ENCODE results near the gene MAP4K3. TPM values are rescaled to one million over a fixed set of nuclear protein-coding genes. Genes with fewer than 3 reads are reported as not detected.

The MAP4K3 gene
- total and polyA plus RNA-seq, 10 of the 15 experiments (the other 5 are each of a cell fraction or from before 2014, with no cell fraction given) = 0.04 to 0.95 (median 0.21) TPM; not detected in 1

DNA sequence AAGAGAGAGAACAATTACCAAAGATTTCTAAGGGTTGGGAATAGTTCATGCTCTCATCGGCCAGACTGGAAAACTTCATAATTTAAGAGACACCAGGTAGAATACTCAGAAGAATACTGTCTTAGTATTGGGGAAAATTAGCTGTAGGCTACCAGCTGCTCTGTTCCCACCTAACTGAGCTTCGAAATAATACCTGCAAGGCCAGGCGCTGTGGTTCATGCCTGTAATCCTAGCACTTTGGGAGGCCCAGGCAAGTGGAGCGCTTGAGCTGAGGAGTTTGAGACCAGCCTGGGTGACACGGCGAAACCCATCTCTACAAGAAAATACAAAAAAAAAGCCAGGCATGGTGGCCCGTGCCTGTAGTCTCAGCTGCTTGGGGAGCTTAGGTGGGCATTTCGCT, 35.8 kb downstream of the MAP4K3 start:
- no peaks in the 10 kb centered on the region for H4K20me1 ChIP-seq (ENCODE audit: control insufficient read depth, insufficient read depth)
- in situ Hi-C loops (cut with MboI) = no loop called here
- TF ChIP-seq CEBPZ (IDR thresholded peaks at IDR 0.05; ENCODE audit: low read depth, low read length) (no peak), ZNF622 (IDR thresholded peaks at IDR 0.05) (no peak), NKRF (conservative IDR thresholded peaks at IDR 0.05) (no peak), BACH1 (IDR thresholded peaks at IDR 0.05; ENCODE audit: borderline replicate concordance) (no peak), GATAD2B (conservative IDR thresholded peaks at IDR 0.05; ENCODE audit: low read depth) (no peak), SPI1 (IDR thresholded peaks at IDR 0.05; ENCODE audit: borderline replicate concordance, insufficient read depth, low read depth, low read length) (no peak), SRF (IDR thresholded peaks at IDR 0.05; ENCODE audit: low read depth in 2 of 2, low read length in 2 of 2) (no peak), POLR2A (IDR thresholded peaks at IDR 0.05; ENCODE audit: low read depth, low read length) (no peak), MEF2B (IDR thresholded peaks at IDR 0.05; ENCODE audit: partially characterized antibody, poor library complexity, severe bottlenecking) (no peak), POLR2AphosphoS5 (IDR thresholded peaks at IDR 0.05; ENCODE audit: low read length) (no peak), ZNF384 (IDR thresholded peaks at IDR 0.05; ENCODE audit: borderline replicate concordance, low read depth, low read length) (no peak), JUND (IDR thresholded peaks at IDR 0.05; ENCODE audit: low read depth, low read length) (no peak)
- TF ChIP-seq, protein P1, sequence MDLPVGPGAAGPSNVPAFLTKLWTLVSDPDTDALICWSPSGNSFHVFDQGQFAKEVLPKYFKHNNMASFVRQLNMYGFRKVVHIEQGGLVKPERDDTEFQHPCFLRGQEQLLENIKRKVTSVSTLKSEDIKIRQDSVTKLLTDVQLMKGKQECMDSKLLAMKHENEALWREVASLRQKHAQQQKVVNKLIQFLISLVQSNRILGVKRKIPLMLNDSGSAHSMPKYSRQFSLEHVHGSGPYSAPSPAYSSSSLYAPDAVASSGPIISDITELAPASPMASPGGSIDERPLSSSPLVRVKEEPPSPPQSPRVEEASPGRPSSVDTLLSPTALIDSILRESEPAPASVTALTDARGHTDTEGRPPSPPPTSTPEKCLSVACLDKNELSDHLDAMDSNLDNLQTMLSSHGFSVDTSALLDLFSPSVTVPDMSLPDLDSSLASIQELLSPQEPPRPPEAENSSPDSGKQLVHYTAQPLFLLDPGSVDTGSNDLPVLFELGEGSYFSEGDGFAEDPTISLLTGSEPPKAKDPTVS (IDR thresholded peaks at IDR 0.05; ENCODE audit: low read depth, low read length) = no peak
- TF ChIP-seq, protein P2, sequence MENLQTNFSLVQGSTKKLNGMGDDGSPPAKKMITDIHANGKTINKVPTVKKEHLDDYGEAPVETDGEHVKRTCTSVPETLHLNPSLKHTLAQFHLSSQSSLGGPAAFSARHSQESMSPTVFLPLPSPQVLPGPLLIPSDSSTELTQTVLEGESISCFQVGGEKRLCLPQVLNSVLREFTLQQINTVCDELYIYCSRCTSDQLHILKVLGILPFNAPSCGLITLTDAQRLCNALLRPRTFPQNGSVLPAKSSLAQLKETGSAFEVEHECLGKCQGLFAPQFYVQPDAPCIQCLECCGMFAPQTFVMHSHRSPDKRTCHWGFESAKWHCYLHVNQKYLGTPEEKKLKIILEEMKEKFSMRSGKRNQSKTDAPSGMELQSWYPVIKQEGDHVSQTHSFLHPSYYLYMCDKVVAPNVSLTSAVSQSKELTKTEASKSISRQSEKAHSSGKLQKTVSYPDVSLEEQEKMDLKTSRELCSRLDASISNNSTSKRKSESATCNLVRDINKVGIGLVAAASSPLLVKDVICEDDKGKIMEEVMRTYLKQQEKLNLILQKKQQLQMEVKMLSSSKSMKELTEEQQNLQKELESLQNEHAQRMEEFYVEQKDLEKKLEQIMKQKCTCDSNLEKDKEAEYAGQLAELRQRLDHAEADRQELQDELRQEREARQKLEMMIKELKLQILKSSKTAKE (IDR thresholded peaks at IDR 0.05; ENCODE audit: low read depth, poor library complexity, severe bottlenecking) = no peak

More for the DNA sequence above, 35.8 kb downstream of the MAP4K3 start:
- Histone ChIP-seq H3K9ac (ENCODE audit: control insufficient read depth, insufficient read depth, low read length) (no peak overlapping the region), H3K27ac (ENCODE audit: control insufficient read depth, insufficient read depth) (no peak overlapping the region), H3K4me1 (ENCODE audit: control insufficient read depth, insufficient read depth, low read length) (peaks cover 4% of the 10 kb centered on the region; the same call in 1 of the 2 replicates), H3K4me3 (no peak overlapping the region), H2AFZ (ENCODE audit: control insufficient read depth, low read depth, low read length) (no peak overlapping the region), H3K36me3 (ENCODE audit: control insufficient read depth in 2 of 2, insufficient read depth in 2 of 2, low read length in 1 of 2) (no peaks in the 10 kb centered on the region), H3K79me2 (ENCODE audit: control insufficient read depth, insufficient read depth, low read length) (no peaks in the 10 kb centered on the region; the same call in 1 of the 2 replicates), H3K9me3 (replicated peaks; ENCODE audit: control insufficient read depth, insufficient read depth, low read length) (no peaks in the 10 kb centered on the region), H3K27me3 (replicated peaks in 1 of 2; ENCODE audit: control insufficient read depth in 2 of 2, insufficient read depth in 2 of 2, low read length in 1 of 2) (no peaks in the 10 kb centered on the region; a peak in 1 of 4 replicates), H3K4me2 (ENCODE audit: control insufficient read depth, insufficient read depth) (no peak overlapping the region)
- DNase-seq (ENCODE audit: low read depth, low spot score) = no peak
- no peak for FAIRE-seq
- ChIA-PET RAD21 (ENCODE audit: unreplicated experiment) (no interaction called here), SMC1A (ENCODE audit: uncharacterized antibody, unreplicated experiment) (interaction anchor here (0.6 kb wide), 1 partner anchor 448 kb away, joined by 3 read pairs; no protein-coding TSS in a partner anchor), POLR2A (no interaction called here), CTCF (interaction anchor here (1.5 kb wide), 1 partner anchor 23 kb away, joined by 4 read pairs; no protein-coding TSS in a partner anchor)
- WGBS (ENCODE audit: insufficient coverage, insufficient replicate concordance, low lambda C conversion rate, missing lambda C conversion rate) = 94% methylated on average over 8 of the region's 8 CpGs
- intact Hi-C loops (cut with micrococcal nuclease; ENCODE audit: unreplicated experiment) = no loop called here
- no peak for ATAC-seq
- no TSS peak for BruUV-seq (replicated peaks)
